ENCODE measurements around the gene MCUB.

DNA sequence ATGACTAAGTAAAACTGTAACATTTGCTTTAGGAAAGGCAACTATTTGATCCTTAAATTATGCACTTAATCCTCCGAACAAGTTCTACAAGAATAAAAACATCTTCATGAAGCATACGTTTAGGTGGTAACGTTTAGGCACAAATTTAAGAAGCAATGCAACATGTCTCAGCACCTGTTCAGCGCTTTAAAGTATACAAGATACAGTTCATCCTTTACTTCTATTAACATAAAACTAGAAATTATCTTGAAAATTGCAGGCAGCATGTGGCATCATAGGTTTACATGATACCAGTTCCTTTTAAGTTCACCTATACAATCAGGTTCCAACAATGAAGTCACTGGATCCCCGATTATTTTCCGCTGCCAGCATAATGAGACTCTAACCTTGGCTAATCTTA is 168.3 kb downstream of the MCUB start:
- TF ChIP-seq, protein P1, sequence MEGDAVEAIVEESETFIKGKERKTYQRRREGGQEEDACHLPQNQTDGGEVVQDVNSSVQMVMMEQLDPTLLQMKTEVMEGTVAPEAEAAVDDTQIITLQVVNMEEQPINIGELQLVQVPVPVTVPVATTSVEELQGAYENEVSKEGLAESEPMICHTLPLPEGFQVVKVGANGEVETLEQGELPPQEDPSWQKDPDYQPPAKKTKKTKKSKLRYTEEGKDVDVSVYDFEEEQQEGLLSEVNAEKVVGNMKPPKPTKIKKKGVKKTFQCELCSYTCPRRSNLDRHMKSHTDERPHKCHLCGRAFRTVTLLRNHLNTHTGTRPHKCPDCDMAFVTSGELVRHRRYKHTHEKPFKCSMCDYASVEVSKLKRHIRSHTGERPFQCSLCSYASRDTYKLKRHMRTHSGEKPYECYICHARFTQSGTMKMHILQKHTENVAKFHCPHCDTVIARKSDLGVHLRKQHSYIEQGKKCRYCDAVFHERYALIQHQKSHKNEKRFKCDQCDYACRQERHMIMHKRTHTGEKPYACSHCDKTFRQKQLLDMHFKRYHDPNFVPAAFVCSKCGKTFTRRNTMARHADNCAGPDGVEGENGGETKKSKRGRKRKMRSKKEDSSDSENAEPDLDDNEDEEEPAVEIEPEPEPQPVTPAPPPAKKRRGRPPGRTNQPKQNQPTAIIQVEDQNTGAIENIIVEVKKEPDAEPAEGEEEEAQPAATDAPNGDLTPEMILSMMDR (IDR thresholded peaks at IDR 0.05), result no peak
- TF ChIP-seq POLR2A (IDR thresholded peaks at IDR 0.05), result no peak

Measured in testis (tissue), 2 donors.